Body of pancreas (tissue), 4 donors: ENCODE data around the gene NCAN. TPM values are rescaled to one million over a fixed set of nuclear protein-coding genes. Genes with fewer than 3 reads are reported as not detected.

Experiments used
- ATAC-seq: fragments of 150-250 bp; one replicate; pipeline ENCODE4 v1.9.1; 2016
- DNase-seq, 4 donors: peaks; one replicate each; pipeline ENCODE4 v3.0.0-alpha.2; 2019
- H3K27ac ChIP-seq, 4 donors: fragments of 200-600 bp; sonication (generic); 1 replicate in 3 of 4; 2 replicates in 1 of 4; pipeline versions ENCODE4 v1.5.1 to v1.6.1; 2016 to 2019; ENCODE audit warnings: mild to moderate bottlenecking in 1 of 4, mixed read lengths in 1 of 4, moderate library complexity in 1 of 4
- H3K27me3 ChIP-seq, 2 donors: fragments of 200-600 bp; sonication (generic); one replicate each; pipeline ENCODE4 v1.6.0; 2016; ENCODE audit warnings: mild to moderate bottlenecking in 1 of 2
- H3K36me3 ChIP-seq, 2 donors: fragments of 200-600 bp; sonication (generic); replicated peaks in 1 of 2; 2 replicates each; pipeline ENCODE4 v1.5.1; 2016; ENCODE audit warnings: low read depth in 2 of 2; ENCODE audit not compliant: insufficient read depth in 1 of 2
- H3K4me1 ChIP-seq: fragments of 200-600 bp; sonication (generic); one replicate; pipeline ENCODE4 v1.6.0; 2016
- H3K4me3 ChIP-seq, 2 donors: fragments of 200-600 bp; sonication (generic); 1 replicate in 1 of 2; 2 replicates in 1 of 2; pipeline ENCODE4 v1.5.1; 2016 to 2019
- H3K9me3 ChIP-seq, 3 donors: fragments of 200-600 bp; sonication (generic); 1 replicate in 2 of 3; 2 replicates in 1 of 3; pipeline ENCODE4 v1.5.1; 2016
- CTCF ChIP-seq, 7 experiments: fragments of 450-650 bp in 4 of 7; fragments of 200-600 bp in 3 of 7; sonication (generic) in 3 of 7; IDR thresholded peaks; one replicate each; pipeline ENCODE4 v1.5.1; 2016 to 2019; ENCODE audit warnings: antibody characterized with exemption in 7 of 7
- POLR2A ChIP-seq, 3 donors: fragments of 450-650 bp; IDR thresholded peaks; one replicate each; pipeline ENCODE4 v1.6.1; 2016; ENCODE audit warnings: antibody characterized with exemption in 3 of 3, mild to moderate bottlenecking in 2 of 3
- WGBS, 2 donors: methylation state at CpG; one replicate each; pipeline ENCODE4 v1.1.5; 2017; 5-methylcytosine and 5-hydroxymethylcytosine counted together
- intact Hi-C: fragments of 100-400 bp; cut with DNase I; formaldehyde crosslinking; loops from one replicate; pipeline ENCODE4 v1.15.1; 2023
- total RNA-seq, 2 donors: library from RNA; depleted of rRNA; stranded (reverse); fragments of >200 nt; gene quantifications; one replicate each; pipeline ENCODE4 v1.1.0, GENCODE V29; 2016

Gene NCAN
- total RNA-seq, 2 donors from 2014 or later, result not detected

GRCh38 chr19:19186742-19187141 lies 25.0 kb upstream of the NCAN start:
- H3K27ac ChIP-seq, result no peak overlapping the region
- H3K27me3 ChIP-seq, result no peaks in the 10 kb centered on the region
- H3K9me3 ChIP-seq, result no peaks in the 10 kb centered on the region
- no peak for ATAC-seq
- H3K4me1 ChIP-seq, result peaks cover 23% of the 10 kb centered on the region
- no peak overlapping the region for H3K4me3 ChIP-seq
- intact Hi-C loops, result no loop called here
- WGBS, 2 donors, result 88 to 96% methylated on average over 2 to 12 of the region's 14 CpGs
- H3K36me3 ChIP-seq, result peaks cover 0 to 5% of the 10 kb centered on the region in 2 donors
- no peak for DNase-seq
- TF ChIP-seq POLR2A (IDR thresholded peaks at IDR 0.05) (no peak), CTCF (IDR thresholded peaks at IDR 0.05) (no peak)

- no peaks in the 10 kb centered on the region for H3K36me3 ChIP-seq
- no peak for TF ChIP-seq POLR2A (IDR thresholded peaks at IDR 0.05)
- no peak for TF ChIP-seq CTCF (IDR thresholded peaks at IDR 0.05)
- H3K27ac ChIP-seq, result peak overlapping the region; percentile 96 to 99 (median 98)
- H3K4me3 ChIP-seq, result peak overlapping the region; percentile 68 to 96
- intact Hi-C loops, result no loop called here
- ATAC-seq (no peak), DNase-seq (no peak)
- no peaks in the 10 kb centered on the region for H3K9me3 ChIP-seq
- H3K4me1 ChIP-seq, result peaks cover 39% of the 10 kb centered on the region
- no peaks in the 10 kb centered on the region for H3K27me3 ChIP-seq
- 0% methylated on average over 17 of the region's 17 CpGs; no CpG with 5 or more reads in 1 of the 2 donors for WGBS, 2 donors
Observed at GRCh38 chr19:19191768-19192077, 20.0 kb upstream of the NCAN start.

- Histone ChIP-seq H3K27me3 (no peaks in the 10 kb centered on the region), H3K4me3 (peak within 1 kb of the TSS; percentile 68 to 96), H3K27ac (peak within 1 kb of the TSS; percentile 96 to 99 (median 98)), H3K9me3 (no peaks in the 10 kb centered on the region), H3K36me3 (no peaks in the 10 kb centered on the region), H3K4me1 (peaks cover 39% of the 10 kb centered on the region)
- ATAC-seq (peak; percentile 95), DNase-seq (peak; percentile 100)
- TF ChIP-seq CTCF (IDR thresholded peaks at IDR 0.05) (peak in 1 of 7 experiments; percentile 14), POLR2A (IDR thresholded peaks at IDR 0.05) (peak in 2 of 3 donors; percentile 64 to 74)
- WGBS, 2 donors, result 0 to 1% methylated on average over 26 to 53 of the region's 53 CpGs
- intact Hi-C loops, result no loop called here
Observed at GRCh38 chr19:19192078-19192882, 19.5 kb upstream of the NCAN start, which contains the start of the genes BORCS8 and RFXANK. Gene BORCS8 (minus strand): TSS chr19:19192152. CDS start chr19:19192117, 35 bp downstream. Gene RFXANK (plus strand): TSS chr19:19192258. CDS start chr19:19193947, 1,689 bp downstream.

- 1% methylated on average over 14 to 22 of the region's 22 CpGs for WGBS, 2 donors
- Histone ChIP-seq H3K27ac (peak overlapping the region; percentile 47 to 99 (median 98)), H3K9me3 (no peaks in the 10 kb centered on the region), H3K4me3 (peak overlapping the region; percentile 30 to 37), H3K36me3 (no peaks in the 10 kb centered on the region), H3K27me3 (no peaks in the 10 kb centered on the region), H3K4me1 (peaks cover 39% of the 10 kb centered on the region)
- no peak for ATAC-seq
- TF ChIP-seq CTCF (IDR thresholded peaks at IDR 0.05) (no peak), POLR2A (IDR thresholded peaks at IDR 0.05) (no peak)
- no peak for DNase-seq
- intact Hi-C loops, result no loop called here
Observed at GRCh38 chr19:19192910-19193423, 18.8 kb upstream of the NCAN start.
